ENCODE results near the gene ENTPD3. TPM values are rescaled to one million over a fixed set of nuclear protein-coding genes. Genes with fewer than 3 reads are reported as not detected.
"Not testable (repeated sequence)": the region's sequence is repeated elsewhere in the genome, so short reads cannot be mapped to it uniquely, and the experiment has no call there.

Gene ENTPD3
- total and polyA plus RNA-seq, 8 donors, result 0.93 to 3.8 (median 2.5) TPM; not detected in 4

GRCh38 chr3:40456279-40456939 is 69.4 kb downstream of the ENTPD3 start:
- no peak for TF ChIP-seq CTCF (IDR thresholded peaks at IDR 0.05)
- TF ChIP-seq POLR2AphosphoS5 (IDR thresholded peaks at IDR 0.05), result no peak
- TF ChIP-seq POLR2A (IDR thresholded peaks at IDR 0.05), result no peak
- no peak for TF ChIP-seq EP300 (IDR thresholded peaks at IDR 0.05)
- Histone ChIP-seq H3K4me1 (peaks cover 30 to 69% (median 49%) of the 10 kb centered on the region in 4 donors), H3K36me3 (peaks cover 23 to 34% (median 34%) of the 10 kb centered on the region in 4 donors), H3K9me3 (no peaks in the 10 kb centered on the region), H3K27ac (peak overlapping the region in 4 of 5 donors; percentile 91 to 95 (median 92)), H3K27me3 (no peaks in the 10 kb centered on the region), H3K4me3 (peak overlapping the region; percentile 92 to 98 (median 97))
- DNase-seq, result no peak
- intact Hi-C loops (cut with DNase I; ENCODE audit: low total_unique reads), result no loop called here
- 49 to 57% (median 54%) methylated on average over 29 of the region's 29 CpGs for WGBS, 5 donors

DNA sequence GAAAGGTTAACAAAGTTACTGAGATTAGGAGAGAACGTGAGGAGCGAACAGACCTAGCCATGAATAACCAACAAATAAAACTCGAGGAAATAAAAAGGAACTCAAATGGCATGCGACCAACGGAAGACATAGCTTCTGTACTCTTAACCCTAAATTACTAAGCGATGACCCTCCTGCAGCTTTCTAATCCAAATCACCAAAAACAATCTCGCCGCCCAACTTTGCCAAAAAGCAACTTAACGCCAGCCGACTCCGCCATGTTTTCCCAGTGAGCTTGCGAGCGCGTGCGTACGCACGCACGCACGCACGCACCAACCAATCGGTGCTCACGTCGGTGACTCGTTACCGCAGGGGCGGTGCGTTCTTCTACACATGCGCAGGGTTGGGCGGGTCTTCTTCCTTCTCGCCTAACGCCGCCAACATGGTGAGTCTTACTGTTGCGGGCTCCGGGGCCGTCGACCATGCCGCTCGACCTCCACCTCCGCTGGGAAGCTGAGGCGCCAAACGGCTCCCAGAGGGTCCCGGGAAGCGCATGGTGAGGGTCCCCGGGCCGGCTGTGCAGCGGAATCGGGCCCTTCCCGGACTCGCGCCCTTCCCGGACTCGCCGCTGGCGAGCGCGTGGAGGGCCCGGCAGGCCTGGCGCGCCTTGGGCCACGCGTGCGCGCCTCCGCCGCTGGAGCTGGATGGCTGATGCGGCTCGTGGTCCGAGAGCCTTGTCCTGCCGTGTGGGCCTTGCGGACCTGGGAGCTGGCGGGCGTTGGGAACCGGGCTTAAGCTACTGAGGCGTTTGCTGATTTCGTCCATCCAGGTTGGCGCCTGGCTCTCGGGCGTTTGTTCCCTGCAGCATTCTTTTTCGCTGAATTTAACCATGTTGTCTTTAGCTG is 70.2 kb downstream of the ENTPD3 start, which contains the start of gene RPL14:
Gene RPL14 (plus strand): TSS at position 400 of the 884 bp plus-strand sequence. CDS start 133 bp downstream, at position 533.
- H3K4me1 ChIP-seq, result peaks cover 24 to 61% (median 43%) of the 10 kb centered on the region in 4 donors
- H3K4me3 ChIP-seq, result peak within 1 kb of the TSS; percentile 92 to 98 (median 97)
- TF ChIP-seq CTCF (IDR thresholded peaks at IDR 0.05) (no peak), EP300 (IDR thresholded peaks at IDR 0.05) (no peak), POLR2AphosphoS5 (IDR thresholded peaks at IDR 0.05) (peak; percentile 97 to 99 (median 98)), POLR2A (IDR thresholded peaks at IDR 0.05) (peak in 2 of 4 donors; percentile 73 to 89)
- H3K27me3 ChIP-seq, result no peaks in the 10 kb centered on the region
- 0 to 1% (median 0%) methylated on average over 41 to 79 of the region's 79 CpGs for WGBS, 5 donors
- H3K36me3 ChIP-seq, result peaks cover 30 to 42% (median 42%) of the 10 kb centered on the region in 4 donors
- peak within 1 kb of the TSS; percentile 90 to 95 (median 92) for H3K27ac ChIP-seq
- DNase-seq, result peak; percentile 97 to 99
- intact Hi-C loops (cut with DNase I; ENCODE audit: low total_unique reads), result no loop called here
- no peaks in the 10 kb centered on the region for H3K9me3 ChIP-seq

GRCh38 chr3:40458473-40458872 is 71.5 kb downstream of the ENTPD3 start:
- H3K9me3 ChIP-seq, result no peaks in the 10 kb centered on the region
- H3K27ac ChIP-seq, result peak overlapping the region in 4 of 5 donors; percentile 91 to 95 (median 92)
- no peak for DNase-seq
- intact Hi-C loops (cut with DNase I; ENCODE audit: low total_unique reads), result no loop called here
- peaks cover 20 to 55% (median 37%) of the 10 kb centered on the region in 4 donors for H3K4me1 ChIP-seq
- TF ChIP-seq CTCF (IDR thresholded peaks at IDR 0.05) (no peak), POLR2AphosphoS5 (IDR thresholded peaks at IDR 0.05) (no peak), POLR2A (IDR thresholded peaks at IDR 0.05) (no peak), EP300 (IDR thresholded peaks at IDR 0.05) (no peak)
- H3K4me3 ChIP-seq, result peak overlapping the region; percentile 92 to 98 (median 97)
- WGBS, 5 donors, result 75 to 86% (median 81%) methylated on average over 4 of the region's 4 CpGs
- H3K36me3 ChIP-seq, result peaks cover 43 to 55% (median 54%) of the 10 kb centered on the region in 4 donors
- H3K27me3 ChIP-seq, result no peaks in the 10 kb centered on the region

GRCh38 chr3:40460481-40460880 is 73.5 kb downstream of the ENTPD3 start:
- H3K27me3 ChIP-seq; H3K9me3 ChIP-seq; H3K4me3 ChIP-seq; DNase-seq; H3K27ac ChIP-seq; intact Hi-C loops (cut with DNase I; ENCODE audit: low total_unique reads): not testable (repeated sequence)
- H3K36me3 ChIP-seq, result peaks cover 54 to 75% (median 74%) of the 10 kb centered on the region in 4 donors
- peaks cover 20 to 44% (median 28%) of the 10 kb centered on the region in 4 donors for H3K4me1 ChIP-seq
- WGBS, 5 donors, result 83 to 86% (median 84%) methylated on average over 6 of the region's 6 CpGs
